GM10847 (cell line): Measurements from ENCODE around the gene CFAP46.

ENCODE experiments used
- POLR2A ChIP-seq: IDR thresholded peaks from 2 replicates; pipeline ENCODE4 v1.6.1; 2011; ENCODE audit not compliant: insufficient read length; ENCODE audit errors: extremely low read depth

CFAP46 gene

DNA sequence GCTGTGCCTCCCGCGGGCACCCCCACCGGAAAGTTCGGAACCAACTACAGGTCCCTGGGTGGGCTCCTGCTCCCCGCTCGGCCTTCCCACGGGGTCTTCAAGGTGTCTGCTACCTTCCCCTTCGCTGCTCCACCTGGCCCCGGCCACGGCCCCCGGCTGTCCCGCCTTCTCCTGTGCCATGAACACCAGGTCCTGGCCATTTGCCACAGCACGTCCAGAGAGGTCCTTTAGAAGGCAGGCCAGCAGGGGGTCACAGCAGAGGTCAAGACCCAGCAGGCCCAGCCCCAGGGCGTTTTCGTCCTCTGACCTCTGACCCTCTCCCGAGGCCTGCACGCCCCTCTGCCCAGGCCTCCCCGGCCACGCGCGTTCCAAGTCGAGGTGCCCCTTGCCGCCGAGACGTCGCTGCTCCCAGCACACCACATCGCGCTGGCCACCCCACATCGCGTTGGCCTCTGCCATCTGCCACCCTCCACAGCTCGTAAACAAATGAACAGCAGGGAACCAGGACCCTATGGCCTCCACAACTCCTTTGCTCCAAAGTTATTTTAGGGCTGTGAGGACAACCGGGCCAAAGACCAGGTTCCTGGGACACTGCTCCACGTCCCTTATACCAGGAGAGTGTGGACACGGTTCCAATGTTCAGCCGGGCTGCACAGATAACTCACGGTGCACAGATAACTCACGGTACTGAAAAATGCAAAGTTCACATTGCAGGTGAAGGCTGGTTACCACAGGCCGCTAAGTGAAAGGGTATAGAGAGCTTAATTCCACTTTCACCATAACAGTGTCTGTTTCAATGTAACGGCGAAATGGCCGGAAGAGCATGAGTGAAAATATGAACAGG is 74.3 kb downstream of the CFAP46 start:
- no peak for TF ChIP-seq POLR2A

DNA sequence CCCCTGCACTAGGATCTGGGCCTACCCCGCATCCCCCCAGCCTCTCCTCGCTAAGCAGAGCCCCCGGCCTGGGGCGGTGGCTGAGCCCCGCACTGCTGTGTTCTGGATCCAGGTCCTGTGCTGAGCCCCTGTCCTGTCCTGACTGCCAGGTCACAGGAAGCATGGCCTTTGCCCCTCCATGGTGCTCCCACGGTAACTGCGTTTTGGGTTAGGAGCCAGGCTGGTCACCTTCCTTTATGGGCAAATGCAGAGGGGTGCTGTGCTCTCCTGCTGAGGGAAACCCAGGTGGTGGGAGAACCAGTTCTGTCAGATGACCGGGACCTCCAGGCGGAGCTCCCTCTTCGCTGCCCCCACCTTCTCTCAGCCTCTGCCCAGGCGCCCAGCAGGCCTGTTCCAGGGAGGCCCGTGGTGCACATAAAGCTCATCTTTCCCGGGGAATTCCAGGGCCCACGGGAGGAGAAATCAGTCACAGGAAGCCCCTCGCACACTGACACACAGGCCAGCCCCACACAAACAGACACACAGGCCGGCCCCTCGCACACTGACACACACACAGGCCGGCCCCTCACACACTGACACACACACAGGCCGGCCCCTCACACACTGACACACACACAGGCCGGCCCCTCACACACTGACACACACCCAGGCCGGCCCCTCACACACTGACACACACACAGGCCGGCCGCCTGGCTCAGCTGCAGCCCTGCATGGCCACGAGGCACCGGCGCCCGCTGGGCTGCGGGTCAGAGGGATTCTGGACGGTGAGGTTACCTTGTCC is 75.6 kb downstream of the CFAP46 start:
- TF ChIP-seq POLR2A, result no peak

DNA sequence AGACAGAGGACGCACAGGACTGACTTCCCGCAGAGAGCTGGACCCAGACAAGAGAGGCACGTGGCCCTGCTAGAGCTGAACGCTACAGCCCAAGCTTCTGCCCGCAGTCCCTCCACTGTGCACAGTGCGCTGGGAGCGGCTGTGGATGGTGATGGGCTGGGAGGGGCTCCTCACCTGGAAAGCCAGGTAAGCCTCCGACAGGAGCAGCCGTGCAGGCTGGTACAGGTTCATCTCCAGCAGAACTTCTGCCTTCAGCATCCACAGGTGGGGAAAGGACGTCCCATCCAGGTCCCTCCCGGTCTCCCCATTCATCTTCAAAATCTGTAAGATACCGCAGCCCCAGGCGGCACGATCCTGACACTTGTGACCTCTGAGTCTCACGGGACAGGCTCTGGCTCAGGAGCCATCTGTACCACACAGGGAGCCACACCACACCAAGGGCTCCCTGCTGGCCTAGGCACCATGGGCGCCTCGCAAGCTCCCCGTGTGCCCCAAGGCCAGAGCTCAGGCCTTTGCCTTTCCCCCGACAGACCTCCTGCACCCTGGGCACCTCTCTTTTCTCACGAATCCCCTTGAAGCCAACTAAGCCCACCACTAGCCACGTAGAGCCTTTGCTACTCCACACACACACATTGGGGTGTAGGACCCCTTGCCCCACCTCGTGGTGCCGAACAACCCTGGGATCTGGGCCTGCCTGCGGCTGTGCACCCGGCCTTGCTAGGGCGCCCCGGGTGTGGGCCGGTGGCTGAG is 76.3 kb downstream of the CFAP46 start:
- no peak for TF ChIP-seq POLR2A

DNA sequence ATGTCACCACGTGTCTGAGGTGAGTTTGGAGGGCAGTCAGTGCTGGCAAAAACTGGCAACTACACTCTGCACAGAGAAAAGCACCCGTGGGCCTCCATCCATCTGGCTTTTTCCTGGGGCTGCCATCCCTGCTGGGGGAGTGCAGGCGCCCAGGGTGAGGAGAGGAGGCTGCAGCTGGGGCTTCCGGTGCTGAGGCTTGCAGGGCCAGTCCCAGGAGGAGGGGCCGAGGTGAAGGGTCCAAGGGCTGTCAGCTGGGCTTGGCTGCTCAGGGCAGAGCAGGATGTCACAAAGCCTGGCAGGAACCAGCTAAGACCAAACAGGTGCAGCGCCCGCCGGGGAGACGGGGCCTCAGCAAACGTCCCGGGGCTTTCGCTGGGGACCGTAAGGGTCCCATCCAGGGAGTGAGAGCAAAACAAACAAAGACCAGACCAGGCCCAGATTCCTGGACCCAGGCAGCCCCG is 77.2 kb downstream of the CFAP46 start:
- no peak for TF ChIP-seq POLR2A

DNA sequence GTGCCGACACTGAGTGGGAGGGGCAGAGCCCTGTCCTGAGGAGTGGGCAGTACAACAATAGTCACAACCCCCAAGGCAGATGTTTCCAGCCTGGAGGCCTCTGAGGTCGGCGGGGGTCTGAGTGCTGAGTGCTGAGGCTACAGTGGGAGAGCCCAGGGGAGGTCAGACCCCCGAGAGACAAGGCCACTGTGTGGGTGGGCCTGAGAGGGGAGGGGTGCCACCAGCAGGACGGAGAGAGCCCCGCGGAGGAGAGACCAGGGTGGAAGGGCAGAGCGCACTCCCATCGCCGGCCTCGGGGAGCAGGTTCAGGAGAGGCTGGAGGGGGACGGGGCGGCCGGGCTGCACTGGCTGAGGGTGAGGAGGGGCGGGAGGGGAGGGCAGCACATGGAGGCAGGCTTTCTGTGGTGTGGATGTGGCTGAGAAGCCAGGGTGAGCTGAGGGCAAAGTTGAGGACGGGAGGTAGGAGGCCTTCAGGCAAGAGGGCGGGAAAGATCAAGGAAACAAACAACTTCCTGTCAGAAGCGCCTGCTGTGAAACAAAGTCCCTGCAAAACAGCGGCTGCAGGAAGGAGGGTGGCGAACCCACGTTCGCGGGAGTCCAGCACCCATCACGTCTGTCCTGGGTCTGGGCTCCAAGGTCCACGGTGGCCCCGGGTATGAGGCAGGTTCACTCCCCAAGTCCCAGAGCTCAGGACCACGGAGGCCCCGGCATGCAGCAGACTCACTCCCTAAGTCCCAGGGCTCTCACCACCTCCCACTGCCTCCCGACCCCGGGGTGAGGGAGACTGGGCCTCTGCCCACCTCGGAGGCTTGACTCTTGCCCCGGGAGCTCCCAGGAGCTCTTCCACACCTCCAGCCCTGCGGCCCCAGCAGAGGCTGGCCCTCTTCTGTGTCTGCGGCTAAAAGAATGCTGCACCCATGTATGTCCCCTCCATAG is 79.6 kb downstream of the CFAP46 start:
- TF ChIP-seq POLR2A, result no peak

DNA sequence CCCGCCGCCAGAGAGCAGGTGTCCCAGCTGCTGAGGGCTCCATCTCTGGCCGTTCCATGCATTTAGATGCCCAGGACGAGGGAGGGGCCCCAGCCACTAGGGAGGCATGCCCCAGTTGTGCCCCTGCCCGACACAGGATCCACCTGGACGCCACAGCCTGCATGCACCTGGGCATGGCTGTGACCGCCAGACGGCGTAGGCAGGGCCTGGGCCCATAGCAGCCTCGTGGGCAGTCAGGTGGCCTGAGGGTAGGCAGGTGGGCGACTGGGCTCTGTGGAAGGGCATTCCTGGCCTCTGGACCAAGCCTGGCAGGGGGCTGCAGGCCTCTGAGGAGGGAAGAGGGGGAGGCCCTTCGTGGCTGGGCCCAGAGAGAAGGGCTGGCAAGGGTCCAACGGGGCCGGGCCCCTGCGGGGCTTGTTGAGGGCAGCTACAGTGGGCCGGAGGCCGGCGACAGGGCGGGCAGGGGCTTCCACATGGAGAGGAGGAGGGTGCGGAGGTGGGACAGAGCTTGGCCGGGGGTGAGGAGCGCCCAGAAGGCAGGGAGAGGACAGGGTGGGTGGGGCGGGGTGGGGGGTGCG is 80.4 kb downstream of the CFAP46 start:
- TF ChIP-seq POLR2A, result no peak

DNA sequence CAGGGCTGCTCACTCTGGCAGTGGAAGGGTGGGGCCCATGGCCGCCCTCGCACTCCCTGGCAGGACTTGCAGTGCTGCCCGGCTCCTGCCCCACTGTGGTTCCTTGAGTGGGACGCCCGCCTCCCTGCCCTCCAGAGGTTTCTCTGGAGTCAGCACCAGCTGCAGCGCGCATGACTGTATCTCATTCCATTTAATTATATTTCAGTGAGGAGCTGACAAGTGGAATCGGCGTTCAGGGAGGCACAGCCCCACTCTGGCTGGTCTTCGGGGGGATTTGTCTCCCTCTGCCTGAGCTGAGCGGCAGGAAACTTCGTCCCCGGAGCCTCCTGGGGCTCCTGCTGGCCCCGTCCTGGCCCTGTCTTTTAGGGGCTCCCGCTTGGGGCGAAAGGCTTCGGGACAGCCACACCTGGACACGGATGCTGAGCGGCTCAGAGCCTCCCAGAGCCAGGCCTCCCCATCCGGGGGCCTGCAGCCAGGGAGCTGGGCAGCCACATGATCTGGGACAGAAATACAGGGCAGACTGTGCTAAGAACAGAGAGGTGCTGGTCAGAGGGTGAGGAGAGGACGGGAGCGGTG is 81.2 kb downstream of the CFAP46 start:
- no peak for TF ChIP-seq POLR2A

DNA sequence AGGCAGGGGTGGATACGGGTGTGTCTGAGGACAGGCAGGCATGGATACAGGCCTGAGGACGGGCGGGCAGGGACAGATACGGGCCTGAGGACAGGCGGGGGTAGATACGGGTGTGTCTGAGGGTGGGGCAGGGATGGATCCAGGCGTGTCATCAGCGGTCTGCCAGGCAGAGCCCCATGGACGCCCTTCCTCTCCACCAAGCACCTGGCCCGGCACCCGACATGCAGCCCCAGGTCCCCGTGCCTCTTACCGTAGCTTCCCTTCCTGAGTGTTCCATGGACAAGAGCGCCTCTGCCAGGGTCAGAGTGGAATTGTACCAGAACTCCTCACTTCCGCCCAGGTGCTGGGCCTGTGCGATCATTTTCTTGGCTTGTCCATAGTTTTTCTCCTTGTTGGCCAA is 81.8 kb downstream of the CFAP46 start:
- no peak for TF ChIP-seq POLR2A

DNA sequence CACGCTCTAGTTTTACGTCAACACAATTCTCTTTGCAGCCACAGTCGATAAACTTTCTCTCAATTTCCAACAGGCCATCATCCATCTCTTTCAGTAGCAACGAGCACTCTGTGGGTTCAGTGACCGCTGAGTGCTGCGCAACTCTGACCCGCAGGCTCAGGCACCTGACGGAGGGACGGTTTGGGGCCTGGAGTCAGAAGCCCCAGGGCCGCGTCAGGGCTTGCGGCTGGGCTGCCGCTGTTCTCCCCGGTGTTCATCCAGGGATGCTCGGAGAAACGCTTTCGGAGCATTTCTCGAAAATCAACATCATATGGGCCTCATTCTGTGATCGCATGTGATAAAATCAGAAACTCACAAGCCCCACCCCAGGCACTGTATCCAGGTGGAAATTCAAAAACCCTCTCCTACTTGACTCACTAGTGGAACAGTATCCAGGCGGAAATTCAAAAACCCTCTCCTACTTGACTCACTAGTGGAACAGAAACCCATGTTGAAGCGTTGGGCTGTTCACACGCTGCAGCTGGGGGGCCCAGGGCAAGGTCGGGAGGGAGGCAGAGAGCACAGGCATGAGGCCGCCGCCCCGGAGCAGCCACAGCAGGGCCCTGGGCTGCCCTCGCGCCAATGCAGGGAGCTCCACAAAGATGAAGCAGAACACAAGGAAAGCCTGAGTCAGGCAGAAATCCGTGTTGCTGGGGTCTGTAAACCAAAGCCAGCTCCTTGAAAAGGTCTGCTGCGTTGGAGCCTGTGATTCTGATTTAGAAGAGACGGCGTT is 83.1 kb downstream of the CFAP46 start:
- no peak for TF ChIP-seq POLR2A

DNA sequence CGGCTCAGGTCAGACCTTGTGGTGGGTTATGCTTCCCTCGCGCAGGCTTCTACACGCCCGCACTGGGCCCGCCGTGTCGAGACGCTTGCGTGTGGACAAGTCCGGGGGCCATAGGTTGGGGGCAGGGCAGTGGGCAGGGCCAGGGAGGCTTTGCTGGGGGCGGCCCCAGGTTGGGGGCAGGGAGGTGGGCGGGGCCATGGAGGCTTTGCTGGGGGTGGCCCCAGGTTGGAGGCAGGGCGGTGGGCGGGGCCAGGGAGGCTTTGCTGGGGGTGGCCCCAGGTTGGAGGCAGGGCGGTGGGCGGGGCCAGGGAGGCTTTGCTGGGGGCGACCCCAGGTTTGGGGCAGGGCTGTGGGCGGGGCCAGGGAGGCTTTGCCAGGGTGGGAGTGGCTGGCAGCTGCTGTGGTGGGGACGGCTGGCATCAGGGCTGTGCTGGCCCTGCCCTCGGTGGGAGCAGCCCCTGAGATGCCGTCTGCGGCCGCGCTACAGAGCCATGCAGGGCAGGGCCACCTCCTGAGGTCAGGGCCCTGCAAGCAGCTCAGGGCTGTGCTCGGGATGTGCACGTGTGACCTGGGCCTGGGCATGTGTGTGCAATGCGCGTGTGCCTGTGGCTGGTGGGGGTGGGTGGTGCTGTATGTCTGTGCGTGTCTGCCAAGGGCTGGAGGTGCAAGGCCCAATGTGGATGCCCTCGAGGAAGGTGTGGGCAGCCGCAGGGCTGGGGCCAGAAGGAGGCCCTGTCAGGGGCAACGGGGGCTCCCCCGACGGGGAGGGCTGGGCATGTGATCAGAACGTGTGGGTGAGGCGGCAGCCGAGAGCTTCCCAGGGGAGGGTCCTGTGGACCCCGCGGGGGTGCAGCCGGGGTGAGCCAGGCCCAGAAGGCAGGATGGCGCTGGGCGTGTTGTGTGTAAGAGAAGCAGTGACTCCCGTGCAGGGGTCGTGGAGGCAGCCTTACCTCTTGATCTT is 84.0 kb downstream of the CFAP46 start:
- no peak for TF ChIP-seq POLR2A

DNA sequence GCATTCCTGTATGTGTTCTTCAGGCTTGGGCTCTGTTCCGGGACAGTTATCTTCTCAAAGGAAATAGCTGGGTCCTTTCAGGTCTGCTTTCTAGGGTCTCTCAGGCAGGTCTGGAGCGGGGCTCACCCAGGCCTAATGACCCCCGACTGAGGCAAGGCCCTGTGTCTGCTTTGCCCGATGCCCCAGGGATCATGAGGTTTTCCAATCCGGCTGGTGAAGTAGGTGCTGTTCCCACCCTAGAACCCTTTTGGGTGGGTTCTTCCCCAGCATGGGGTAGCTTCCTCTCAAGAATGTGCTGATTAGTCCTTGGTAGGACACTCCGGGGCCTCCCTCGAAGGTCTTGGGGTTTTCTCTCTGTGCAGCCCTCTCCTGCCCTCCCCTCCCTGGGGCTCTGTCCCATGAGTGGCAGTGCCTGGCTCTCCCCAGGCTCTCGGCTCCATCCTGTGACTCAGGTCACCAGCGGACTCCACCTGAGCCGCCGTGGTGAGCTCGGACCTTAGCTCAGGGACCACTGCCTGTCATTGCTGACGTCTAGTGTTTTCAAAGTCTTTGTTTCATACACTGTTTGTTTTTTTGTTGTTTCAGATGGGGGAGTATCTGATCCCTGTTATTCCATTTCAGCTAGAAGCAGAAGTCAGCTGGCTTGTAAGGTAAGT is 85.4 kb downstream of the CFAP46 start:
- no peak for TF ChIP-seq POLR2A

DNA sequence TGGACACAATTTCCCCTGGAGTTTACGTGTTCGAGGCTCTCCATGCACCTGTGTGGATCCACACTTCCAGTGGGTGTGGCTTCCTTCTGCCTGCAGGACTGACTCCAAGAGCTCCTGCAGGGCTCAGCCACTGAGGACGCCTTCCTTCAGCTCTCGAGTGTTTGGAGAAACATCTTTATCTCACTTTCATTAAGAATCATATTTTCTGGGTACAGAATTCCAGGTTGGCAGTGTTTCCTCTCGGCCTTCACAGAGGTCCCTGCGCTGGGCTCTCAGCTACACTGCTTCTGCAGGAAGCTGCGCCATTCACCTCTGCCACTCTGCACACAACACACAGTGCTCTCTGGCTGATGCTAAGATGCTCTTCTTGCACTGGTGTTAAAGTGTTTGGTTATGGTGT is 86.5 kb downstream of the CFAP46 start:
- TF ChIP-seq POLR2A, result no peak

DNA sequence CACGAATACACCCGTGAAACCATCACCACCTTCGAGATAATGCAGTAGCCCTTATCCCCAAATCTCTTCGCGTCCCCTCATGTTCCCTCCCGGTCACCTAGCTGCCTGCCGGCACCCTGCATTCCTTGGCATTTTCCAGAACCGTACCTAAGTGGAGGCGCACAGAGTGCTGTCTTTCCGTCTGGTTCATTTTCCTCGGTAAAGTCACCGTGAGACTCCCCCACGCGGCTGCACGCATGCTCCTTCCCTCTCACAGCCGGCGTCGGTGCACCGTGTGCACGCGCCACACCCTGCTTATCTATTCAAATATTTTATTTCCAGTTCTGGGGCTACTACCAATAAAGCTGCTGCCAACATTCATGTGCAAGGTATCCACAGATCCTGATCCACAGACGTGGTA is 90.9 kb downstream of the CFAP46 start:
- TF ChIP-seq POLR2A, result no peak
